Ramos (cell line): ENCODE measurements around the gene CCDC3.
"Not testable (repeated sequence)": the region's sequence is repeated elsewhere in the genome, so short reads cannot be mapped to it uniquely, and the experiment has no call there.

Experiments used
- in situ Hi-C: fragments of 300-500 bp; cut with MboI; formaldehyde crosslinking; loops from one replicate; pipeline ENCODE4 v1.14.3; 2022; ENCODE audit warnings: low sequenced_read_pairs; ENCODE audit not compliant: unreplicated experiment

The CCDC3 gene

DNA sequence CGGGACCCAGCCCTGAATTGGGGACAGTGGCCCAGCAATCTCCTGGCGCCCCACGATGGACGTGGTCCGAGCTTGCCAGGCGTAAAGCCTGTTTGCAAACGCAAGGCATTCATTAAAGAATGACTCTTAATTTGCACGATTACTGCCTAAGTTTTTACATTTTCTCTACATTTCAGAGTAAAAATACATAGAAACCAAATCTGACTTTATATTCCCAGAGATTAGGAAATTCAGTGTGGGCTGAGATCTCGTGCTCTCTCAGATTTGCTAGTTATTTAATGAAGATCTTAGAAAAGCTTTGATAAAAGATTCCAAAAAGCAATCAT, 337 bp upstream of the CCDC3 start:
- in situ Hi-C loops = no loop called here

- in situ Hi-C loops = no loop called here
Measured at GRCh38 chr10:13000431-13000830, 1.1 kb downstream of the CCDC3 start.

GRCh38 chr10:12999849-13000248, 1.7 kb downstream of the CCDC3 start:
- in situ Hi-C loops = no loop called here

DNA sequence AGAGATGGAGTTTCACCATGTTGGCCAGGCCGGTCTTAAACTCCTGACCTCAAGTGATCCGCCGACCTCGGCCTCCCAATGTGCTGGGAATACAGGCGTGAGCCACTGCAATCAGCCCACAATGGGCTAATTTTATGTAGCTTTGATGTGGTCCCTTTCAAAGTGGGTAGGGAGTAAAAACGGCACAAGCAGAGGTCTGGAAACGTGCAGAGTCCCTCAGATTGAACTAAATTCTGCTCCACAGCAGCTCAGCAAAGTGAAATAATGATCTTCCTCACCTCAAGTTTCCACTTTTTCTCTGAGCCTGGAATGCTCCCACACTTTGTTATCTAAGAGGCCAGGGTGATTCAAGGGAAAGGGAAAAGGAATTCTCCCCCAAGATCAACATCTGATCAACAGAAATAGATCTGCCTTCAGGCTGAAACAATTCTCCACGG, 6.1 kb downstream of the CCDC3 start:
- in situ Hi-C loops = no loop called here

DNA sequence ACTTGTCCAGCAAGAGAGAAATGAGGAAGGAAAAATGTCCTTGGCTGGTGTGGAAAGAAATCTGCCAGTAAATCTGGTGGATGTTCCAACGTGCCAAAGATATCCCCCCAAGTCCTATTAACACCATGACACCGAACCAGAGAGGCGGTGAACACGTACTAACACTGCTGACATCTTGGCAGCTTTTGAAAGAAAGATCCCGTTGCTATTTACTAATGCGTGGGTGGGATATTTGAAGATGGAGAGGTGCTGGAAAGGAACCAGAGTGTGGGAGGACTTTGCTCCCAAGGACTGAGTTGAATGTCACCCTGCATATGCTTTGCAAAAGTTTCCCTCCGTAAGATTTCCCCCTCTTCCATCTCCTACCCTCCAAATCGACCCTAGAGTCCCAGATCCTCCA, 7.9 kb downstream of the CCDC3 start:
- in situ Hi-C loops = no loop called here

GRCh38 chr10:12985347-12985746, 16.2 kb downstream of the CCDC3 start:
- in situ Hi-C loops = no loop called here

GRCh38 chr10:12984165-12984747, 17.3 kb downstream of the CCDC3 start:
- in situ Hi-C loops = no loop called here

DNA sequence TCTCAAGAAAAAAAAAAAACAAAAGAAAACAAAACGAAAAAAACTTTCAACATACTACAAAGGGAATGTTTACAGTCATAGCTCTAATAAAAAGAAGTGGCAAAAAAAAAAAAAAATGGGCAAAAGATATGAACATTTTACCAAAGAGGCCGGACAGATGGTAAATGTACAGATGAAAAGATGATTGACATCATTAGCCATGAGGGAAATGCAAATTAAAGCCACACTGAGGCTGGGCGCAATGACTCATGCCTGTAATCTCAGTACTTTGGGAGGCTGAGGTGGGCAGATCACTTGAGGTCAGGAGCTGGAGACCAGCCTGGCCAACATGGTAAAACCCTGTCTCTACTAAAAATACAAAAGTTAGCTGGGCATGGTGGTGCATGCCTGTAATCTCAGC, 17.9 kb downstream of the CCDC3 start:
- in situ Hi-C loops = not testable (repeated sequence)

DNA sequence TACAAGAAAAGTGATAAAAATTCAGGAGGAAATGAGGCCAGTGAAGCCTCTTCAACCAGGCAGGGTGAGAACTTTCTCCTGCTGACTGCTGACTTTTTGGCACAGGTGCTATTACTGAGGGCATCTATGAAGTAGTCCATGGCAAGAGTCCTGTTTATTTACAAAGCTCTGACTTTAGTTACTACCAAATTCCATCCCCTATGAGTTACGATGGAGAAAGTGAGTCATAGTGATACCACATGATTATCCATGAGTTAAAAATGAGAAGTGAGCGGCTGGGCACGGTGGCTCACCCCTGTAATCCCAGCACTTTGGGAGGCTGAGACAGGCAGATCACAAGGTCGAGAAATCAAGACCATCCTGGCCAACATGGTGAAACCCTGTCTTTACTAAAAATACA, 19.9 kb downstream of the CCDC3 start:
- in situ Hi-C loops = no loop called here

DNA sequence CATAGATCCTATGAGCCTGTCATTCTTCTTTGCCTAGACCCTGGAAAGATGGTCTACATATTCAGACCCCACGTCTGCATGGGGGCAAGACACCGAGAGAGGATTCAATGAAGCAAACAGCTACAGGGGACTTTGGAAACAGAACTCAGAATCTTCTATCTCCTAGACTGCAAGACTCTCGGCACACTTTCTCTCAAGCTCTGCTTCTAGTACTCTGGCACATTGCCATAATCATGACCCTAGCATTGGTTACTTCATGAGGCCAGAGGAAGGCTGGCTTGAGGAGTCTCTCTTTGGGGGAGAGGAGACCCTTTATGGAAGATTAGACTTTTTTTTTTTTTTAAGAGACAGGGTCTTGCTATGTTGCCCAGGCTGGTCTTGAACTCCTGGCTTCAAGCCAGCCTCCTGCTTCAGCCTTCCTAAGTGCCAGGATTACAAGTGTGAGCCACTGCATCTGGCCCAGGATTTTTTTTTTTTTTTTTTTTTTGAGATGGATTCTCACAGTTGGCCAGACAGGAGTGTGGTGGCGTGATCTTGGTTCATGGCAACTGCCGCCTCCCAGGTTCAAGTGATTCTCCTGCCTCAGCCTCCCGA, 20.7 kb downstream of the CCDC3 start:
- in situ Hi-C loops = no loop called here

- in situ Hi-C loops = no loop called here
Measured at GRCh38 chr10:12980102-12980661, 21.3 kb downstream of the CCDC3 start.

DNA sequence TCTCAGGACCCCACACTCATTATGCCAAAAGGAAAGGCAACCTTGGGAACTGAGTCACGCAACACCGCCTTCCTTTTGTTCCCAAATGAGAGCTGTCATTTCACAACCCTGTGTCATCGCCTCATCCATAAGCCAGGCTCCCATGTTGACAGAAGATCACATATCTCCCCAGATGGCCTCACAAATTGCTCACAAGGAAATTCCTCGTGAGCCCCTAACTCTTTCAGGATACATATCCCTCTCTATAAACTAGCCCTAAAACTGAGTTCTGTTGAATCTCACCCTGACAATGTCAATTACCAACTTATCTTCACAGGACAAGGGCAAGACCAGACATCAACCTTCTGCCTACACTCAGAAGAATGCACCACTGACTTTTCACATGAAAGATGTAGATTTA, 22.6 kb downstream of the CCDC3 start:
- in situ Hi-C loops = no loop called here

GRCh38 chr10:12975906-12976305, 25.6 kb downstream of the CCDC3 start:
- in situ Hi-C loops = no loop called here

DNA sequence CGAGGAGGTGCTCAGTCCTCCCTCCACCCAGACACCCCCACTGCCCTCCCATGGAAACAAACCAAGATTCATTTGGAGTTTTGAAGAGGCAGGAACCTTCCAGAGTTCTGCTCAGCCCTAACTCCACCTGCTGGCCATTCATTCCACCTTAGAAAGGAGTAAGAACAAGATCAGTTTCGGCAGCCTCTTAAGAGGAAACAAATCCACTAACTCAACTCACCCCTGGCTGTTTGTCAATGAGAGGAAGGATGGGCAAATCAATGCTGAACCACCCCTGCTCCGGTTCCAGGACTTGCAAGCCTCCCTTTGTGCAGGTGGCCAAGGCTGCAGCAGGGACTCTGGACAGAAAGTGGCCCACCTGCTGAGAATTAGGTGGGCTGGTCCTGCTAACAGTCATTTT, 26.2 kb downstream of the CCDC3 start:
- in situ Hi-C loops = no loop called here

DNA sequence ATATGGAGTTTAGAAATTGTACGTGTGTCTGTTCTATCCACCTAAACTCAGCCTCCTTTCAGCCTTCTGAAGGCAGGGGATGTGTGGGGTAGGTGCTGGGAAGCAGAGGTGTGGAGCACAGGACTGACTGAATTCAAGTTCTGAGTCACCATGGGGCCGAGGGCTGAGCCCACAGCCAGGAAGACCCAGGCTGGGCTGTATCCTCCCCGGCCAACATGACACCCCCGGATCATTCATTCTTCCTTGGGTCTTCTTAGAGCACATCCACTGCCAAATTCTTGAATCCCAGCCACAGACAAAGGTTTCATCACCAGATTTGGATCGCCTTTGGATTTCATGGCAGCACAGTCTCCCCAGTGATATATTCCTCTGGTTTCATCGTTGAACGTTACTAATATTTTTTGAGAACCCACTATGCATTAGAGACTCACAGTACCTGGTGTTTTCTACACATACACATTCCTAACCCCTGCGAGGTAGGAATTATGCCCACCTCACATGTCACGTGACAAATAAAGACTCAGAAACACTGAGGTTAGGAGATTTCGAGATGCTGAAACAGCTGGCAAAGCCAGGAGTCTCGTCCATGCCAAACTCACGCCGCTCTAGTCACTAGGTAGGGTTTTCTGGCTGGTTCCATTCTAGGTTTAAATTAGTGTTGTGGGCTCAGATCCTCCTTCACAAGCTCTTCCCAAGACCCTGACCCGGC, 26.9 kb downstream of the CCDC3 start:
- in situ Hi-C loops = no loop called here

DNA sequence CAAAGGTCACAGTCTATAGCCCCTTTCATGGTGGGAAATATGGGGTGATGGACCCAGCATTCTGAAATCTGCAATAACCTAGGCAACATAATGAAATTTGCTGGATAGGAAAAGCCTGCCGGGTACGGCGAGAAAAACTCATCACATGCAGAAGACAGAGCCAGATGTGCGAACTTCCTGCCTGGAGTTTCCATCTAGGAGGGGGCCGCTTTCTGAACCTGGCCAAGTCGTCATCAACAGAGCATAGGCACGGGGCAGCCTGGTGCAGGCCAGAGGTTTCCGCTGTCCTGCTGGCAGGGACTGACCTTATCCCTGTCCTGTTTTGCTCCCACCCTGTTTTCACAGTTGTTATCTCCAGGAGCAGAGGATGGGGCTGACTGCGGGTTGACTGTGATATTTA, 27.4 kb downstream of the CCDC3 start:
- in situ Hi-C loops = no loop called here

DNA sequence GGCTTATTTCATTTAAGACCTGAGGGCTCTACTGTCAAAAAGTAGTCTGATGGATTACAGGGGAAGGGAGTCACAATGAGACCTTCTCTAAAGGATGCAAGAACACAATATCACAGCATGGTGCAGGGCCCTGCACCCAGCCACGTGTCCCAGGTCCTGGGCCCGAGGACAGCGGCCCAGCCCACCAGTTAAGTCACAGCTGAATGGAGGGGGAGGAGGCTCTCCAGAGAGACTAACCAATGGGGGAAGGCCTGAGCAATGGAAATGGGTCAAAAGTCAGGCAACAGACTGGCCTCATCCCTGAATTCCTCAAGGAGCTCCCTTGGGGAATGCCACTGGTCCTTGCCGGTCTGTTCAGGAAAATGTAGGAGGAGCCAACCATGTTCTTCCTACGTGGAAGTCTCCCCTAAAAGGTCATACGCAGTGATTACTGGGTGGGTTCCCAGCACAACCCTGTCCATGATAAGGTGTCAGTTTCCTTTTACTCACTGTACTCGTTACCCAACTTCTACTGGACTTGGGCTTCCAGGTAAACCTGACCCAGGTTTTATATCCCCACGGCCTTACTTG, 28.3 kb downstream of the CCDC3 start:
- in situ Hi-C loops = no loop called here

- in situ Hi-C loops = no loop called here
Measured at GRCh38 chr10:12972146-12972545, 29.4 kb downstream of the CCDC3 start.

- in situ Hi-C loops = no loop called here
Measured at GRCh38 chr10:12971001-12971788, 30.3 kb downstream of the CCDC3 start.

GRCh38 chr10:12969951-12970350, 31.6 kb downstream of the CCDC3 start:
- in situ Hi-C loops = no loop called here

DNA sequence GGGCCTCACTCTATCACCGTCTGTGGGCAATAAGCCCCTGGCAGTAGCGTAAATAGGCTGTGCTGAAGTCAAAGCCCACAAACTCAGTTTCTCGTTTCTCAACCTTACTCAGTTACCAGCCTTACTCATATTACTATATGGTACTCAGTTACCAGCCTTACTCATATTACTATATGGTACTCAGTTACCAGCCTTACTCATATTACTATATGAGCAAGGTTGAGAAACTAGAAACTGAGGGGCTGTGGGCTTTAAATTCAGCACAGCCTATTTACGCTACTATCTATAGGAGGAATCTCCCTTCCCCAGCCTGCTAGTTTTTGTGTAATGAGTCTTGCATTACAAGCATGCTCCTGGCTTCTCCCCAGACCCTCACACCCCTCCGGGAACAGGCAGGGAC, 35.4 kb downstream of the CCDC3 start:
- in situ Hi-C loops = no loop called here
